ENCODE results near the gene HECW1.

HECW1 gene

GRCh38 chr7:43302211-43302711, 189.8 kb downstream of the HECW1 start:
- TF ChIP-seq ZNF565 (CRISPR knock-in tag; conservative IDR thresholded peaks at IDR 0.05; ENCODE audit: low read depth) (no peak), ZNF8 (CRISPR knock-in tag; IDR thresholded peaks at IDR 0.05) (no peak), GLIS3 (CRISPR knock-in tag; IDR thresholded peaks at IDR 0.05) (no peak), POU6F1 (CRISPR knock-in tag; IDR thresholded peaks at IDR 0.05; ENCODE audit: borderline replicate concordance, low read depth) (no peak), ARNTL (CRISPR knock-in tag; IDR thresholded peaks at IDR 0.05; ENCODE audit: borderline replicate concordance, low read depth) (no peak), ZFP30 (CRISPR knock-in tag; IDR thresholded peaks at IDR 0.05) (no peak), CREB5 (CRISPR knock-in tag; IDR thresholded peaks at IDR 0.05; ENCODE audit: low read depth) (no peak), CSDC2 (CRISPR knock-in tag; IDR thresholded peaks at IDR 0.05) (no peak), PPARA (CRISPR knock-in tag; IDR thresholded peaks at IDR 0.05; ENCODE audit: borderline replicate concordance) (no peak), TSHZ2 (CRISPR knock-in tag; IDR thresholded peaks at IDR 0.05) (no peak), BACH2 (CRISPR knock-in tag; IDR thresholded peaks at IDR 0.05; ENCODE audit: borderline replicate concordance) (no peak), ZNF70 (CRISPR knock-in tag; IDR thresholded peaks at IDR 0.05) (no peak), ESRRG (CRISPR knock-in tag; IDR thresholded peaks at IDR 0.05) (no peak), SNAI2 (CRISPR knock-in tag; IDR thresholded peaks at IDR 0.05) (no peak), RARB (CRISPR knock-in tag; IDR thresholded peaks at IDR 0.05) (no peak)
- peak; percentile 52; the same call in 2 of the 3 replicates for ATAC-seq

GRCh38 chr7:43302773-43303460, 190.5 kb downstream of the HECW1 start:
- no peak for ATAC-seq
- no peak for TF ChIP-seq CSDC2 (CRISPR knock-in tag; IDR thresholded peaks at IDR 0.05)
- TF ChIP-seq CREB5 (CRISPR knock-in tag; IDR thresholded peaks at IDR 0.05; ENCODE audit: low read depth) = no peak
- TF ChIP-seq OSR1 (CRISPR knock-in tag; IDR thresholded peaks at IDR 0.05) = no peak
- no peak for TF ChIP-seq POU6F1 (CRISPR knock-in tag; IDR thresholded peaks at IDR 0.05; ENCODE audit: borderline replicate concordance, low read depth)
- no peak for TF ChIP-seq ZC3H10 (CRISPR knock-in tag; IDR thresholded peaks at IDR 0.05)
- no peak for TF ChIP-seq SNAI2 (CRISPR knock-in tag; IDR thresholded peaks at IDR 0.05)

GRCh38 chr7:43303740-43304241, 191.3 kb downstream of the HECW1 start:
- ATAC-seq = no peak
- no peak for TF ChIP-seq ESRRG (CRISPR knock-in tag; IDR thresholded peaks at IDR 0.05)

- ATAC-seq = no peak
- no peak for TF ChIP-seq ZFP3 (CRISPR knock-in tag; IDR thresholded peaks at IDR 0.05)
- TF ChIP-seq POU6F1 (CRISPR knock-in tag; IDR thresholded peaks at IDR 0.05; ENCODE audit: borderline replicate concordance, low read depth) = no peak
These were observed 194.0 kb downstream of the HECW1 start for GRCh38 chr7:43306404-43306803.

Data from SK-N-SH treated with all-trans-retinoic acid at 6 μM for 48 hours (cell line).